NCI-H2029 treated with DMSO at 0.1 percent for 48 hours (cell line): ENCODE measurements around the gene ZBTB48.
"Not testable (repeated sequence)": the region's sequence is repeated elsewhere in the genome, so short reads cannot be mapped to it uniquely, and the experiment has no call there.

Experiments
- DNase-seq: peaks from one replicate; lab custom pipeline; 2025; lab: John Stamatoyannopoulos, UW

ZBTB48 gene

DNA sequence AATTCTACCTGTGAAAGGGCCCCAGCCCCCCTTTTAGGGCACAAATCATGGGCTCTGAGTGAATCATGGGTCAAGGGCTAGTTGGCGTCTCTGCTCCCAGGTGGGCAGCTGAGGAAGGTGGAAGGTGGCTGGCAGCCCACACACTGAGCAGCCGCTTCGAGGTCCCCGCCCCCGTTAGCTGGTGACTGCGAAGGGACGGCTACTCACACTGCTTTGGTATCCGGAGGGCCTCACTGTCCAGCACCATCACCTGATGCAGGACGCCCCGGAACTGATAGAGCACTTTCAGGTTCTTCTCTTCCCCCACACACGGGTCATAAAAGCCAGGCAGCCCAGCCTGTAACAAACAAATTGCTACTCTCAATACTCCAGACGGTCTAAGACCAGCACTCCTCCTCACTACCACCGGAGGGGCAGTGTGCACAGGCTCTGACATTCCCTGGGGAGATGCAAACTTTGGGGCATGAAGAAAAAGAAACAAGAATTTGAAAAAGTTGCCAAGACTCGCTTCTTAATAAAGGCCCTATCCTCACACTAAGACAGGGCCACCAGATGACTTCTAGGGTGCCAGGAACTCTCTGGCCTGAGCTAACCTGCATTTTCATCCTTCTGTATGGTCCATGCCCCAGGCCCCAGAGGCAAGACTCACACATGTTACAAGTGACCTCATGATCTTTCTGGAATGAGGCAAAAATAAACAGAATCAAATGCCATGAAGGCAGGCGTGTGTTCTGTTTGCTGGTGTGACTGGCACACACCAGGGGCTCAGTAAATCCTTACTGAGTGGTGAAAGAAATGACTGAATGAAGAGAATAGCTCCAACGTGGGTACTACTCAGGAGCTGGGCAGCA lies 56.3 kb downstream of the ZBTB48 start:
- no peak for DNase-seq

DNA sequence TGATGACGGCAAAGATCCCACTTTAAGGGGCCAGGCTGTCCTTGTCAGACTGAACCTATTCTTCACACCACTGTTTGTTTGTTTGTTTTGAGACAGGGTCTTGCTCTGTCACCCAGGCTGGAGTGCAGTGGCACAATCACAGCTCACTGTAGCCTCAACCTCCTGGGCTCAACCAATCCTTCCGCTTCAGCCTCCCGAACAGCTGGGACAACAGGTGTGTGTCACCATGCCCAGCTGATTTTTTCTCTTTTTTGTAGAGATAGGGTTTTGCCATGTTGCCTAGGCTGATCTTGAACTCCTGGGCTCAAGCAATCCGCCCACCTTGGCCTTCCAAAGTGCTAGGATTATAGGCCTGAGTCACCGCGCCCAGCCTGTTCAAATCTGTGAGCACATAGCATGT lies 57.0 kb downstream of the ZBTB48 start:
- not testable (repeated sequence) for DNase-seq

DNA sequence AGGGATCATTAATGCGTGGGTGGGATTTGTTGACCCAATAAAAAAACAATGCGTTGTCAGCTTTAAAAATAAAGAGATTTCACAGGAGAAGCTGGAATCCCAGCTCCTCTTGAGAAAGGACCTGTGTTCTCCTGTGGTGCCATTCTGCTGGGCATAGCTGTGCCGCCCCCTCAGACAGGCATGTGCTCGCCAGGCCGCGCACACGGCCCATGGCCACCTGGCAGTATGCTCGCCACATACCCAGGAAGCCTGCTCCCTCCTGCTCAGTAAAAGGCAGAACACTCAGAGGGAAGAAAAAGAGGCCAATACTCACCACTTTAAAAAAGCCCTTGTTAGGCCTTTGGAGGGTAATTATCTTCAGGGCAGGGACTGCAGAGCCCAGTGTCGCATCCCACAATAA lies 58.0 kb downstream of the ZBTB48 start:
- no peak for DNase-seq

- DNase-seq, result no peak
Measured at GRCh38 chr1:6638226-6638625, 58.4 kb downstream of the ZBTB48 start.
